NAMALWA (cell line): ENCODE data around the gene NKAIN1.

Experiments used
- DNase-seq: peaks from one replicate; pipeline ENCODE4 v3.0.0-alpha.2; 2015; ENCODE audit warnings: low spot score

NKAIN1 gene

GRCh38 chr1:31234123-31234708 lies 5.5 kb downstream of the NKAIN1 start:
- no peak for DNase-seq

GRCh38 chr1:31232689-31233088 lies 7.0 kb downstream of the NKAIN1 start:
- no peak for DNase-seq

GRCh38 chr1:31231802-31232201 lies 7.9 kb downstream of the NKAIN1 start:
- DNase-seq, result no peak

- DNase-seq, result no peak
Observed at GRCh38 chr1:31230378-31230777, 9.3 kb downstream of the NKAIN1 start.

GRCh38 chr1:31228986-31229385 lies 10.7 kb downstream of the NKAIN1 start:
- no peak for DNase-seq

- DNase-seq, result no peak
Observed at GRCh38 chr1:31227891-31228568, 11.7 kb downstream of the NKAIN1 start.

GRCh38 chr1:31224068-31224467 lies 15.6 kb downstream of the NKAIN1 start:
- no peak for DNase-seq

GRCh38 chr1:31222176-31222575 lies 17.5 kb downstream of the NKAIN1 start:
- DNase-seq, result no peak

GRCh38 chr1:31221072-31221471 lies 18.6 kb downstream of the NKAIN1 start:
- no peak for DNase-seq

- no peak for DNase-seq
Observed at GRCh38 chr1:31219489-31219888, 20.2 kb downstream of the NKAIN1 start.

GRCh38 chr1:31218705-31219104 lies 21.0 kb downstream of the NKAIN1 start:
- no peak for DNase-seq

- DNase-seq, result no peak
Observed at GRCh38 chr1:31216016-31216415, 23.7 kb downstream of the NKAIN1 start.

GRCh38 chr1:31215065-31215570 lies 24.6 kb downstream of the NKAIN1 start:
- no peak for DNase-seq

- DNase-seq, result no peak
Observed at GRCh38 chr1:31214316-31215064, 25.2 kb downstream of the NKAIN1 start.

- DNase-seq, result no peak
Observed at GRCh38 chr1:31208361-31208945, 31.2 kb downstream of the NKAIN1 start.

- no peak for DNase-seq
Observed at GRCh38 chr1:31207569-31207968, 32.1 kb downstream of the NKAIN1 start.

- DNase-seq, result no peak
Observed at GRCh38 chr1:31207046-31207445, 32.6 kb downstream of the NKAIN1 start.

- no peak for DNase-seq
Observed at GRCh38 chr1:31203215-31203614, 36.5 kb downstream of the NKAIN1 start.

GRCh38 chr1:31201931-31202360 lies 37.7 kb downstream of the NKAIN1 start:
- no peak for DNase-seq

GRCh38 chr1:31199949-31200348 lies 39.7 kb downstream of the NKAIN1 start:
- no peak for DNase-seq

GRCh38 chr1:31199236-31199790 lies 40.4 kb downstream of the NKAIN1 start:
- DNase-seq, result no peak

- no peak for DNase-seq
Observed at GRCh38 chr1:31198600-31198999, 41.1 kb downstream of the NKAIN1 start.
